HepG2 (cell line): ENCODE results near the gene RIPOR3. TPM values are rescaled to one million over a fixed set of nuclear protein-coding genes. Genes with fewer than 3 reads are reported as not detected.

Experiments
- ATAC-seq: fragments of 200-7000 bp; cut with Tn5 transposase; 3 replicates; pipeline ENCODE4 v1.9.1; 2020; ENCODE audit warnings: mild to moderate bottlenecking, moderate library complexity
- BruUV-seq: library from RNA; stranded (reverse); fragments of 400-500 nt; replicated peaks from 2 replicates; lab custom pipeline; 2021; lab: Mats Ljungman, UMichigan
- CTCF ChIA-PET: fragments of 300-600 bp; formaldehyde crosslinking; extraction: SDS; loops from one replicate; lab custom pipeline; 2021; ENCODE audit warnings: low total read pairs, inconsistent platforms, low intra/inter-chr PET ratio; lab: Yijun Ruan, JAX
- POLR2A ChIA-PET: fragments of 350-600 bp; sonication (Branson Sonifier 250); formaldehyde crosslinking; loops from one replicate; lab custom pipeline; 2020; ENCODE audit warnings: antibody characterized with exemption, inconsistent platforms; lab: Yijun Ruan, JAX
- DNase-seq: peaks from one replicate; pipeline ENCODE4 v3.0.0-alpha.2; 2015; ENCODE audit warnings: low spot score
- FAIRE-seq: peaks from 3 replicates; lab custom pipeline; 2011; peaks lifted over from hg19 to GRCh38; lab: Jason Lieb, UNC
- H2AFZ ChIP-seq: one replicate; pipeline ENCODE4 v1.6.1; 2011; ENCODE audit warnings: low read length, inconsistent platforms
- H3K27ac ChIP-seq: fragments of 300-600 bp; 3 replicates; pipeline ENCODE4 v1.8.0; 2011; ENCODE audit warnings: mixed run types, mild to moderate bottlenecking, mixed read lengths, low read length, inconsistent platforms; ENCODE audit not compliant: insufficient read depth; ENCODE audit errors: extremely low read length
- H3K27me3 ChIP-seq, 2 experiments: fragments of 200-600 bp in 1 of 2; 2 replicates in 1 of 2; 3 replicates in 1 of 2; pipeline versions ENCODE4 v1.6.0 to v1.8.0; 2011; ENCODE audit warnings: low read length in 2 of 2, mild to moderate bottlenecking in 2 of 2, moderate library complexity in 2 of 2, inconsistent platforms in 1 of 2; ENCODE audit not compliant: insufficient read depth in 2 of 2, control insufficient read depth in 1 of 2
- H3K36me3 ChIP-seq, 2 experiments: fragments of 200-600 bp in 1 of 2; replicated peaks in 1 of 2; 2 replicates in 1 of 2; 3 replicates in 1 of 2; pipeline versions ENCODE4 v1.5.1 to v1.8.0; 2011; ENCODE audit warnings: low read length in 2 of 2, inconsistent platforms in 1 of 2; ENCODE audit not compliant: insufficient read depth in 2 of 2, control insufficient read depth in 1 of 2
- H3K4me1 ChIP-seq: 2 replicates; pipeline ENCODE4 v1.5.1; 2012; ENCODE audit warnings: low read length, inconsistent platforms; ENCODE audit not compliant: insufficient read depth
- H3K4me2 ChIP-seq: 2 replicates; pipeline ENCODE4 v1.6.0; 2011; ENCODE audit warnings: low read depth, low read length, inconsistent platforms
- H3K4me3 ChIP-seq, 3 experiments: fragments of 200-600 bp in 1 of 3; sonication (generic), shearing (Covaris generic) in 1 of 3; replicated peaks in 1 of 3; 2 replicates each; pipeline ENCODE4 v1.5.1; 2011 to 2016; ENCODE audit warnings: low read length in 3 of 3, inconsistent platforms in 2 of 3, low read depth in 2 of 3, mild to moderate bottlenecking in 2 of 3, control low read depth in 1 of 3, mixed read lengths in 1 of 3; ENCODE audit not compliant: insufficient read depth in 1 of 3
- H3K79me2 ChIP-seq: one replicate; pipeline ENCODE4 v1.6.1; 2011; ENCODE audit warnings: low read length, inconsistent platforms; ENCODE audit not compliant: insufficient read depth
- H3K9ac ChIP-seq: 2 replicates; pipeline ENCODE4 v1.6.0; 2011; ENCODE audit warnings: mild to moderate bottlenecking, low read depth, low read length, inconsistent platforms; ENCODE audit not compliant: insufficient read depth
- H3K9me3 ChIP-seq: 2 replicates; pipeline ENCODE4 v1.5.1; 2012; ENCODE audit warnings: mild to moderate bottlenecking, low read length
- H4K20me1 ChIP-seq: 2 replicates; pipeline ENCODE4 v1.6.0; 2011; ENCODE audit warnings: inconsistent platforms, mild to moderate bottlenecking, low read length, moderate library complexity; ENCODE audit not compliant: insufficient read depth
- CCDC6 ChIP-seq: sonication (generic); formaldehyde crosslinking; IDR thresholded peaks from 2 replicates; pipeline ENCODE4 v1.8.1; 2022; ENCODE audit warnings: mild to moderate bottlenecking, missing genetic modification reagents, moderate library complexity
- DDIT3 ChIP-seq: sonication (generic); formaldehyde crosslinking; IDR thresholded peaks from 2 replicates; pipeline ENCODE4 v1.4.0; 2020; ENCODE audit warnings: mild to moderate bottlenecking, missing genetic modification reagents
- FOXP1 ChIP-seq, 2 experiments: fragments of 450-650 bp in 1 of 2; IDR thresholded peaks; 2 replicates each; pipeline ENCODE4 v1.6.1; 2017 to 2018; ENCODE audit warnings: antibody characterized with exemption in 1 of 2
- GATAD2A ChIP-seq: IDR thresholded peaks from 2 replicates; pipeline ENCODE4 v1.6.1; 2016
- HMGXB3 ChIP-seq: sonication (generic); formaldehyde crosslinking; IDR thresholded peaks from 2 replicates; pipeline ENCODE4 v1.4.0; 2020; ENCODE audit warnings: missing genetic modification reagents, borderline replicate concordance
- IRF2 ChIP-seq: IDR thresholded peaks from 2 replicates; pipeline ENCODE4 v1.6.1; 2018; ENCODE audit warnings: missing genetic modification reagents, missing compliant biosample characterization
- NFE2 ChIP-seq: sonication (generic); formaldehyde crosslinking; IDR thresholded peaks from 2 replicates; pipeline ENCODE4 v1.4.0; 2020; ENCODE audit warnings: missing genetic modification reagents
- NR2F6 ChIP-seq, 2 experiments: IDR thresholded peaks; 2 replicates each; pipeline ENCODE4 v1.6.1; 2016; ENCODE audit warnings: antibody characterized with exemption in 1 of 2, mild to moderate bottlenecking in 1 of 2
- RXRB ChIP-seq: IDR thresholded peaks from 2 replicates; pipeline ENCODE4 v1.6.1; 2016; ENCODE audit warnings: borderline replicate concordance, missing genetic modification reagents, missing compliant biosample characterization
- SOX6 ChIP-seq, 2 experiments: fragments of 450-650 bp in 1 of 2; sonication (generic) in 1 of 2; formaldehyde crosslinking in 1 of 2; IDR thresholded peaks; 2 replicates each; pipeline versions ENCODE4 v1.4.0 to v1.6.1; 2017 to 2020; ENCODE audit warnings: antibody characterized with exemption in 1 of 2, mild to moderate bottlenecking in 1 of 2, missing genetic modification reagents in 1 of 2
- ZNF563 ChIP-seq: sonication (generic); formaldehyde crosslinking; IDR thresholded peaks from 2 replicates; pipeline ENCODE4 v1.8.0; 2022; ENCODE audit warnings: mild to moderate bottlenecking, moderate library complexity, missing genetic modification reagents
- WGBS: methylation state at CpG from one replicate; pipeline ENCODE4 v1.1.6; 2017; ENCODE audit warnings: low lambda C conversion rate; 5-methylcytosine and 5-hydroxymethylcytosine counted together
- in situ Hi-C: cut with HindIII; loops from 2 replicates; pipeline ENCODE4 v1.10.0; 2017; ENCODE audit warnings: low pct_unique_long_range_greater_than_20kb; ENCODE audit not compliant: extremely low pct_ligation_motif_present
- intact Hi-C: fragments of 100-400 bp; cut with micrococcal nuclease; formaldehyde crosslinking; loops from one replicate; pipeline ENCODE4 v1.10.0; 2022; ENCODE audit not compliant: unreplicated experiment
- polyA plus RNA-seq, 8 experiments: library from polyadenylated mRNA; depleted of rRNA in 3 of 8; stranded (reverse) in 7 of 8; unstranded in 1 of 8; fragments of >200 nt; fragmentation: Illumina TruSeq in 4 of 8; extraction: Trizol in 4 of 8; gene quantifications; 2 replicates each; pipeline versions ENCODE4 v1.2.1 to v1.2.3, GENCODE V29; 2011 to 2016; ENCODE audit warnings: low read depth in 4 of 8, missing spikeins in 1 of 8, mixed read lengths in 1 of 8; ENCODE audit not compliant: insufficient read depth in 1 of 8
- total RNA-seq, 5 experiments: library from RNA; depleted of rRNA; stranded (reverse); fragments of >200 nt; fragmentation: Illumina TruSeq; extraction: Trizol; gene quantifications; 2 replicates each; pipeline ENCODE4 v1.2.3, GENCODE V29; 2016; ENCODE audit warnings: low read depth in 1 of 5

RIPOR3 gene
- total and polyA plus RNA-seq, 2 of the 13 experiments (the other 11 are each of a cell fraction or from before 2014, with no cell fraction given), result 0.18 TPM; not detected in 1

DNA sequence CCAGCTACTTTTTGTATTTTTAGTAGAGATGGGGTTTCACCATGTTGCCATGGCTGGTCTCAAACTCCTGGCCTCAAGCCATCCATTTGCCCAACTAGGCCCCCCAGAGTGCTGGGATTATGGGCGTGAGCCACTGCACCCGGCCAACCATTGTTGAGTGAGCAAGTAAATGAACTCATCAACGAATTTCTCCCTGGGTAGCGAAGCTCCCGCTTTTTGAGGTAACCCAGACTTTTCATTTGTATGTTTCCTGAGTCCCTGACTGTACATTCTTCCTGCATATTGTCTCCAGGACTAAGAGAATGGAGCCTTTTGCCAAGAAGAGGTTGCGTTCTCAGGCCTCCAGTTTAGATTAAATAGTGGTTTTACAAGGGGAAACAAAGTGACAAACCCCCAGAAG is 36.4 kb downstream of the RIPOR3 start:
- intact Hi-C loops, result no loop called here
- no TSS peak for BruUV-seq

DNA sequence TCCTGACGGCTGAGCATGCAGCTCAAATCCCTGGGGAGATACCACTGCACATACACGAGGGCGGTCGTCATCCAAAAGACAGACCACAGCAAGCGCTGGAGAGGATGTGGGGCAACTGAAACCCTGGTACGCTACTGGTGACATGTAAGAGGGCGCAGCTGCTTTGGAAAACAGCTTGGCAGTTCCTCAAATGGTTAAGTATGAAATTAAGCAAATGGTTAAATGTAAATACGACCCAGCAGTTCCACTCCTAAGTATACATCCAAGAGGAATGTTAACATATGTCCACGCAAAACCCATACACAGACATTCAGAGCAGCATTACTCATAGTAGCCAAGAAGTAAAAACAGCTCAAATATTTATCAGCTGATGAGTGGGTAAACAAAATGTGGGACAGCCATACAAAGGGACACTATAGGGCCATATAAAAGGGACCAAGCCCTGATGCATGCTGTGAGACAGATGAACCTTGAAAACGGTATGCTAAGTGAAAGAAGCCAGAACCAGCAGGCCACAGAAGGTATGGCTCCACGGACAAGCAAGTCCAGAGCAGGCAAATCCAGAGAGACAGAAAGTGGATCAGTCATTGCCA is 38.5 kb downstream of the RIPOR3 start:
- ChIA-PET CTCF (no interaction called here), POLR2A (interaction anchor here (1.0 to 1.4 kb wide), 2 partner anchors 9 to 79 kb away, joined by 3 read pairs; partner anchors contain the start of gene PARD6B)
- H3K27ac ChIP-seq, result no peak overlapping the region
- H3K4me2 ChIP-seq, result no peak overlapping the region
- intact Hi-C loops, result no loop called here
- no peaks in the 10 kb centered on the region for H3K79me2 ChIP-seq
- H4K20me1 ChIP-seq, result no peaks in the 10 kb centered on the region
- BruUV-seq, result no TSS peak
- no peaks in the 10 kb centered on the region for H3K9me3 ChIP-seq
- ATAC-seq (peak; percentile 44; the same call in 2 of the 3 replicates), FAIRE-seq (no peak), DNase-seq (no peak)
- no peak overlapping the region for H3K4me3 ChIP-seq
- H3K36me3 ChIP-seq, result no peaks in the 10 kb centered on the region
- no peak overlapping the region for H2AFZ ChIP-seq
- WGBS, result 46% methylated on average over 11 of the region's 11 CpGs
- H3K9ac ChIP-seq, result no peak overlapping the region
- H3K27me3 ChIP-seq, result peaks cover 1 to 10% of the 10 kb centered on the region in 2 experiments; a peak in 2 of 5 replicates
- in situ Hi-C loops, result no loop called here
- H3K4me1 ChIP-seq, result peaks cover 44% of the 10 kb centered on the region
- TF ChIP-seq CCDC6 (no peak), FOXP1 (IDR thresholded peaks at IDR 0.05) (no peak), FOXP1 (CRISPR knock-in tag; IDR thresholded peaks at IDR 0.05) (peak; percentile 43; the same call in 1 of the 2 replicates), NFE2 (CRISPR knock-in tag) (no peak), IRF2 (CRISPR knock-in tag) (0 out of 2 replicates have a peak, but pooled peaks have one; percentile 30), SOX6 (IDR thresholded peaks at IDR 0.05) (no peak), SOX6 (CRISPR knock-in tag; IDR thresholded peaks at IDR 0.05) (0 out of 2 replicates have a peak, but pooled peaks have one; percentile 19), HMGXB3 (CRISPR knock-in tag) (no peak), GATAD2A (CRISPR knock-in tag) (peak; percentile 39), RXRB (0 out of 2 replicates have a peak, but pooled peaks have one; percentile 14), NR2F6 (IDR thresholded peaks at IDR 0.05) (no peak), NR2F6 (CRISPR knock-in tag; IDR thresholded peaks at IDR 0.05) (no peak)

More for the DNA sequence above, 36.4 kb downstream of the RIPOR3 start:
- DNase-seq (no peak), ATAC-seq (no peak), FAIRE-seq (no peak)
- H3K27me3 ChIP-seq, result peaks cover 1 to 10% of the 10 kb centered on the region in 2 experiments; a peak in 2 of 5 replicates
- H3K4me1 ChIP-seq, result peaks cover 50% of the 10 kb centered on the region
- H3K9me3 ChIP-seq, result no peaks in the 10 kb centered on the region
- H2AFZ ChIP-seq, result no peak overlapping the region
- in situ Hi-C loops, result no loop called here
- H3K9ac ChIP-seq, result no peak overlapping the region
- H3K79me2 ChIP-seq, result no peaks in the 10 kb centered on the region
- H3K4me2 ChIP-seq, result no peak overlapping the region
- no peak overlapping the region for H3K4me3 ChIP-seq
- CTCF ChIA-PET, result no interaction called here
- WGBS, result 42% methylated on average over 6 of the region's 6 CpGs
- no peak overlapping the region for H3K27ac ChIP-seq
- H3K36me3 ChIP-seq, result no peaks in the 10 kb centered on the region
- no peaks in the 10 kb centered on the region for H4K20me1 ChIP-seq
- no peak for TF ChIP-seq DDIT3 (CRISPR knock-in tag)
- TF ChIP-seq ZNF563 (CRISPR knock-in tag), result 0 out of 2 replicates have a peak, but pooled peaks have one; percentile 44
- TF ChIP-seq, all 625 proteins: peak for 1
- POLR2A ChIA-PET, result no interaction called here
